Heart left ventricle (tissue), 16 donors: ENCODE data around the gene PTGIS. TPM values are rescaled to one million over a fixed set of nuclear protein-coding genes. Genes with fewer than 3 reads are reported as not detected.

Experiments
- ATAC-seq, 4 donors: fragments of 200-7000 bp; cut with Tn5 transposase; one replicate each; pipeline ENCODE4 v1.9.1; 2020 to 2022; ENCODE audit warnings: moderate library complexity in 4 of 4, mild to moderate bottlenecking in 3 of 4, moderate number of reproducible peaks in 1 of 4
- DNase-seq, 5 donors: peaks; one replicate each; pipeline ENCODE4 v3.0.0-alpha.2; 2020
- H3K27ac ChIP-seq, 12 donors: fragments of 200-600 bp; sonication (generic) in 4 of 12; one replicate each; pipeline versions ENCODE4 v1.5.0 to v1.8.0; 2016 to 2022; ENCODE audit warnings: mild to moderate bottlenecking in 2 of 12
- H3K27me3 ChIP-seq, 9 donors: fragments of 200-600 bp; sonication (generic) in 2 of 9; one replicate each; pipeline versions ENCODE4 v1.5.1 to v1.8.0; 2016 to 2022; ENCODE audit warnings: mild to moderate bottlenecking in 3 of 9
- H3K36me3 ChIP-seq, 9 donors: fragments of 200-600 bp; sonication (generic) in 2 of 9; one replicate each; pipeline versions ENCODE4 v1.5.0 to v1.8.0; 2018 to 2022; ENCODE audit warnings: mild to moderate bottlenecking in 2 of 9
- H3K4me1 ChIP-seq, 12 donors: fragments of 200-600 bp; sonication (generic) in 4 of 12; one replicate each; pipeline versions ENCODE4 v1.5.0 to v1.8.0; 2016 to 2022; ENCODE audit warnings: mild to moderate bottlenecking in 3 of 12
- H3K4me3 ChIP-seq, 12 donors: fragments of 200-600 bp; sonication (generic) in 4 of 12; one replicate each; pipeline versions ENCODE4 v1.5.0 to v1.8.0; 2017 to 2022; ENCODE audit warnings: mild to moderate bottlenecking in 9 of 12, moderate library complexity in 4 of 12
- H3K9me3 ChIP-seq, 12 donors: fragments of 200-600 bp; sonication (generic) in 4 of 12; one replicate each; pipeline versions ENCODE4 v1.5.0 to v1.8.0; 2016 to 2022; ENCODE audit warnings: mild to moderate bottlenecking in 1 of 12
- CTCF ChIP-seq, 12 donors: fragments of 200-600 bp; sonication (generic) in 4 of 12; IDR thresholded peaks; one replicate each; pipeline versions ENCODE4 v1.5.0 to v1.8.0; 2018 to 2022; ENCODE audit warnings: antibody characterized with exemption in 12 of 12, mild to moderate bottlenecking in 5 of 12
- POLR2A ChIP-seq, 2 donors: fragments of 450-650 bp; IDR thresholded peaks; one replicate each; pipeline ENCODE4 v1.6.1; 2017; ENCODE audit warnings: antibody characterized with exemption in 2 of 2, mild to moderate bottlenecking in 2 of 2, moderate library complexity in 2 of 2
- WGBS, 4 donors: extraction: QIAGEN DNeasy Blood & Tissue Kit in 2 of 4; methylation state at CpG; one replicate each; pipeline versions ENCODE4 v1.1.5 to v1.1.7; 2013 to 2018; 5-methylcytosine and 5-hydroxymethylcytosine counted together
- intact Hi-C, 10 donors: fragments of 100-400 bp; cut with DNase I; formaldehyde crosslinking; loops; one replicate each; pipeline versions ENCODE4 v1.11.1 to v1.14.2; 2022
- polyA plus RNA-seq, 2 donors: library from polyadenylated mRNA; stranded (reverse); fragments of 200-250 nt; gene quantifications; one replicate each; pipeline ENCODE4 v1.2.3, GENCODE V29; 2013
- total RNA-seq, 9 donors: library from RNA; depleted of rRNA in 2 of 9; stranded (reverse); fragments of >200 nt in 2 of 9; fragmentation: NEBNext Ultra II Directional in 3 of 9; extraction: Animal tissue kit (Norgen Biotek cat#: 25700) in 3 of 9; gene quantifications; one replicate each; pipeline versions ENCODE4 v1.1.0 to v1.2.4, GENCODE V29; 2016 to 2023
- donor health status: ischemic (EF 13 %, LVEDD 7.1; RV severe dilation, severe dysfunction).
- donor health status: healthy with polysubstance abuse.
- donor health status: DM: no; HTN: yes; CAD: no.
- donor health status: DM: no; HTN: no; CAD: no.
- donor health status: ischemic (EF 25% LVEDD 6.9; RV normal size, moderate dysfunction).
- donor health status: ischemic (EF 25% LVEDD 5.7; RV mildly dilated, moderate dysfunction).
- donor health status: healthy.
- donor health status: DM: yes; HTN: yes; CAD: no.
- donor health status: ischemic (EF 35%, LVEDD 5.7; RV mildly dilated, moderate dysfunction).
- donor health status: nonischemic (EF 11% LVEDD 7.7; RV severe dilation, severe dysfunction).
- donor health status: DM: yes; HTN: yes; CAD: no.
- donor health status: PGD.
- donor health status: ischemic (EF 29% LVEDD 5.4; RV normal size, mild dysfunction).
- donor health status: nonischemic (EF 23%, LVEDD 6.1; RV moderate dilation, normal function).

Gene PTGIS
- total and polyA plus RNA-seq, 11 donors: 5.3 to 95.2 (median 20.1) TPM

- H3K9me3 ChIP-seq: no peaks in the 10 kb centered on the region
- intact Hi-C loops: no loop called here
- DNase-seq: no peak
These were observed 77.2 kb downstream of the PTGIS start for GRCh38 chr20:49490689-49491088.

GRCh38 chr20:49489688-49490087, 78.2 kb downstream of the PTGIS start:
- no peaks in the 10 kb centered on the region for H3K36me3 ChIP-seq
- intact Hi-C loops: loop anchor here in 1 of 10 donors (5.0 kb wide), 1 partner anchor 157 kb away; no protein-coding TSS in a partner anchor
- H3K27me3 ChIP-seq: peaks cover 0 to 33% (median 7%) of the 10 kb centered on the region in 9 donors
- no peak overlapping the region for H3K27ac ChIP-seq
- no peak overlapping the region for H3K4me3 ChIP-seq
- no peak for DNase-seq
- WGBS, 4 donors: 89 to 91% (median 90%) methylated on average over 5 of the region's 5 CpGs
- peaks cover 0 to 3% (median under 1%) of the 10 kb centered on the region in 12 donors for H3K4me1 ChIP-seq
- no peak for ATAC-seq
- H3K9me3 ChIP-seq: no peaks in the 10 kb centered on the region
- TF ChIP-seq POLR2A (IDR thresholded peaks at IDR 0.05) (no peak), CTCF (IDR thresholded peaks at IDR 0.05) (no peak)

More at GRCh38 chr20:49490689-49491088, 77.2 kb downstream of the PTGIS start:
- TF ChIP-seq POLR2A (IDR thresholded peaks at IDR 0.05) (no peak), CTCF (IDR thresholded peaks at IDR 0.05) (no peak)
- H3K4me1 ChIP-seq: no peaks in the 10 kb centered on the region
- H3K36me3 ChIP-seq: no peaks in the 10 kb centered on the region
- H3K4me3 ChIP-seq: no peak overlapping the region
- peaks cover 0 to 26% (median 7%) of the 10 kb centered on the region in 9 donors for H3K27me3 ChIP-seq
- no peak overlapping the region for H3K27ac ChIP-seq
- 44 to 65% (median 62%) methylated on average over 1 of the region's 1 CpG for WGBS, 4 donors
- no peak for ATAC-seq

GRCh38 chr20:49486064-49486463, 81.9 kb downstream of the PTGIS start:
- H3K4me3 ChIP-seq: no peak overlapping the region
- TF ChIP-seq CTCF (IDR thresholded peaks at IDR 0.05): no peak
- no peak for TF ChIP-seq POLR2A (IDR thresholded peaks at IDR 0.05)
- H3K27me3 ChIP-seq: peaks cover 0 to 43% (median 20%) of the 10 kb centered on the region in 9 donors
- H3K9me3 ChIP-seq: no peaks in the 10 kb centered on the region
- no peaks in the 10 kb centered on the region for H3K36me3 ChIP-seq
- intact Hi-C loops: loop anchor here in 1 of 10 donors (5.0 kb wide), 1 partner anchor 154 kb away; no protein-coding TSS in a partner anchor
- H3K27ac ChIP-seq: no peak overlapping the region
- ATAC-seq (no peak), DNase-seq (no peak)
- peaks cover 0 to 27% (median 13%) of the 10 kb centered on the region in 12 donors for H3K4me1 ChIP-seq

GRCh38 chr20:49485563-49485962, 82.4 kb downstream of the PTGIS start:
- DNase-seq: no peak
- no peak for ATAC-seq
- Histone ChIP-seq H3K4me1 (peaks cover 0 to 27% (median 13%) of the 10 kb centered on the region in 12 donors), H3K27ac (no peak overlapping the region), H3K9me3 (no peaks in the 10 kb centered on the region), H3K27me3 (peaks cover 0 to 43% (median 20%) of the 10 kb centered on the region in 9 donors), H3K4me3 (no peak overlapping the region), H3K36me3 (no peaks in the 10 kb centered on the region)
- intact Hi-C loops: loop anchor here in 5 of 10 donors (2.0 to 5.0 kb wide), 3 partner anchors 101 to 153 kb away; no protein-coding TSS in a partner anchor
- no peak for TF ChIP-seq CTCF (IDR thresholded peaks at IDR 0.05)
- no peak for TF ChIP-seq POLR2A (IDR thresholded peaks at IDR 0.05)
- WGBS, 4 donors: 63 to 87% (median 71%) methylated on average over 1 of the region's 1 CpG
